OCI-LY1 (cell line): ENCODE results near the gene TIMM9.

Source experiments
- EZH2 ChIP-seq: fragments of 200-600 bp; sonication (generic), shearing (Covaris generic); IDR thresholded peaks from 2 replicates; pipeline ENCODE4 v1.8.0; 2017; ENCODE audit warnings: borderline replicate concordance, mixed run types, mild to moderate bottlenecking, antibody characterized with exemption, low read length, moderate library complexity, mixed read lengths
- TF ChIP-seq, protein P1 (sequence below): fragments of 200-600 bp; sonication (generic), shearing (Covaris generic); IDR thresholded peaks from 2 replicates; pipeline ENCODE4 v1.5.1; 2017; ENCODE audit warnings: mild to moderate bottlenecking, antibody characterized with exemption, low read length, moderate library complexity, mixed read lengths

GRCh38 chr14:58395562-58395811 is 31.8 kb downstream of the TIMM9 start:
- TF ChIP-seq, protein P1, sequence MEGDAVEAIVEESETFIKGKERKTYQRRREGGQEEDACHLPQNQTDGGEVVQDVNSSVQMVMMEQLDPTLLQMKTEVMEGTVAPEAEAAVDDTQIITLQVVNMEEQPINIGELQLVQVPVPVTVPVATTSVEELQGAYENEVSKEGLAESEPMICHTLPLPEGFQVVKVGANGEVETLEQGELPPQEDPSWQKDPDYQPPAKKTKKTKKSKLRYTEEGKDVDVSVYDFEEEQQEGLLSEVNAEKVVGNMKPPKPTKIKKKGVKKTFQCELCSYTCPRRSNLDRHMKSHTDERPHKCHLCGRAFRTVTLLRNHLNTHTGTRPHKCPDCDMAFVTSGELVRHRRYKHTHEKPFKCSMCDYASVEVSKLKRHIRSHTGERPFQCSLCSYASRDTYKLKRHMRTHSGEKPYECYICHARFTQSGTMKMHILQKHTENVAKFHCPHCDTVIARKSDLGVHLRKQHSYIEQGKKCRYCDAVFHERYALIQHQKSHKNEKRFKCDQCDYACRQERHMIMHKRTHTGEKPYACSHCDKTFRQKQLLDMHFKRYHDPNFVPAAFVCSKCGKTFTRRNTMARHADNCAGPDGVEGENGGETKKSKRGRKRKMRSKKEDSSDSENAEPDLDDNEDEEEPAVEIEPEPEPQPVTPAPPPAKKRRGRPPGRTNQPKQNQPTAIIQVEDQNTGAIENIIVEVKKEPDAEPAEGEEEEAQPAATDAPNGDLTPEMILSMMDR = no peak
- no peak for TF ChIP-seq EZH2
